CD4-positive, CD25-positive, alpha-beta regulatory T cell (primary cell): ENCODE data around the gene DNAH8. TPM values are rescaled to one million over a fixed set of nuclear protein-coding genes. Genes with fewer than 3 reads are reported as not detected.
A peak's percentile ranks its signal among the peaks of the same experiment; 100 is the strongest.

ENCODE experiments used
- ATAC-seq, 2 donors: fragments of 150-1000 bp; cut with Tn5 transposase; one replicate each; pipeline ENCODE4 v1.10.0; 2021; ENCODE audit warnings: low read depth in 2 of 2, moderate number of reproducible peaks in 2 of 2, moderate library complexity in 1 of 2
- DNase-seq, 3 donors: peaks; one replicate each; pipeline versions ENCODE4 v3.0.0 to v3.0.0-alpha.2; 2012 to 2022; ENCODE audit warnings: mixed read lengths in 1 of 3
- H3K27ac ChIP-seq: one replicate; pipeline ENCODE4 v1.7.0; 2013; ENCODE audit warnings: mild to moderate bottlenecking, low read length; ENCODE audit not compliant: insufficient read depth, poor library complexity, severe bottlenecking
- H3K27me3 ChIP-seq: one replicate; pipeline ENCODE4 v1.7.0; 2013; ENCODE audit warnings: low read length; ENCODE audit not compliant: control insufficient read depth, insufficient read depth
- H3K36me3 ChIP-seq: one replicate; pipeline ENCODE4 v1.7.0; 2013; ENCODE audit warnings: mild to moderate bottlenecking, low read length, moderate library complexity; ENCODE audit not compliant: control insufficient read depth, insufficient read depth
- H3K4me1 ChIP-seq: 2 replicates; pipeline ENCODE4 v1.7.0; 2013; ENCODE audit warnings: mild to moderate bottlenecking, low read length; ENCODE audit not compliant: insufficient read depth, control insufficient read depth, poor library complexity, severe bottlenecking
- H3K4me3 ChIP-seq: one replicate; pipeline ENCODE4 v1.7.0; 2013; ENCODE audit warnings: low read depth, mild to moderate bottlenecking, low read length, moderate library complexity
- H3K9me3 ChIP-seq, 2 experiments: 1 replicate in 1 of 2; 2 replicates in 1 of 2; pipeline ENCODE4 v1.7.0; 2013; ENCODE audit warnings: low read length in 2 of 2, mild to moderate bottlenecking in 1 of 2, moderate library complexity in 1 of 2; ENCODE audit not compliant: control insufficient read depth in 2 of 2
- H3K27ac Mint-ChIP-seq, 3 donors: one replicate each; pipeline ENCODE4 v1.8.0; 2020 to 2022; ENCODE audit warnings: mild to moderate bottlenecking in 3 of 3, mixed read lengths in 3 of 3, moderate library complexity in 2 of 3
- H3K27me3 Mint-ChIP-seq: one replicate; pipeline ENCODE4 v1.8.0; 2022; ENCODE audit warnings: mild to moderate bottlenecking, mixed read lengths
- H3K36me3 Mint-ChIP-seq: one replicate; pipeline ENCODE4 v1.8.0; 2020; ENCODE audit warnings: mixed read lengths
- H3K4me1 Mint-ChIP-seq, 4 donors: one replicate each; pipeline ENCODE4 v1.8.0; 2020 to 2022; ENCODE audit warnings: mixed read lengths in 4 of 4, mild to moderate bottlenecking in 1 of 4
- H3K4me3 Mint-ChIP-seq, 4 donors: one replicate each; pipeline ENCODE4 v1.8.0; 2020 to 2022; ENCODE audit warnings: mild to moderate bottlenecking in 4 of 4, mixed read lengths in 4 of 4, moderate library complexity in 3 of 4
- H3K9me3 Mint-ChIP-seq, 7 donors: one replicate each; pipeline ENCODE4 v1.8.0; 2020 to 2022; ENCODE audit warnings: mixed read lengths in 7 of 7, mild to moderate bottlenecking in 3 of 7, moderate library complexity in 2 of 7
- polyA plus RNA-seq, 4 donors: library from polyadenylated mRNA; unstranded; fragments of 300-500 nt; fragmentation: Illumina TruSeq; gene quantifications; one replicate each; pipeline ENCODE4 v1.2.3, GENCODE V29; 2021
- total RNA-seq: library from RNA; stranded (reverse); gene quantifications from one replicate; pipeline ENCODE4 v1.2.3, GENCODE V29; 2022

The DNAH8 gene
- total and polyA plus RNA-seq, 5 donors from 2014 or later = 0.05 to 1.2 (median 0.57) TPM

GRCh38 chr6:38678178-38678760 lies 36.8 kb upstream of the DNAH8 start:
- H3K4me3 ChIP-seq = no peak overlapping the region
- H3K27ac ChIP-seq = no peak overlapping the region
- ATAC-seq (no peak), DNase-seq (no peak)
- Mint-ChIP-seq H3K27me3 (no peaks in the 10 kb centered on the region), H3K4me1 (peaks cover 0 to 10% (median 6%) of the 10 kb centered on the region in 4 donors), H3K9me3 (no peaks in the 10 kb centered on the region), H3K4me3 (no peak overlapping the region), H3K27ac (peak overlapping the region in 1 of 3 donors; percentile 63), H3K36me3 (peaks cover 44% of the 10 kb centered on the region)
- no peaks in the 10 kb centered on the region for H3K9me3 ChIP-seq
- no peaks in the 10 kb centered on the region for H3K27me3 ChIP-seq
- peaks cover 45% of the 10 kb centered on the region for H3K36me3 ChIP-seq
- no peaks in the 10 kb centered on the region for H3K4me1 ChIP-seq

DNA sequence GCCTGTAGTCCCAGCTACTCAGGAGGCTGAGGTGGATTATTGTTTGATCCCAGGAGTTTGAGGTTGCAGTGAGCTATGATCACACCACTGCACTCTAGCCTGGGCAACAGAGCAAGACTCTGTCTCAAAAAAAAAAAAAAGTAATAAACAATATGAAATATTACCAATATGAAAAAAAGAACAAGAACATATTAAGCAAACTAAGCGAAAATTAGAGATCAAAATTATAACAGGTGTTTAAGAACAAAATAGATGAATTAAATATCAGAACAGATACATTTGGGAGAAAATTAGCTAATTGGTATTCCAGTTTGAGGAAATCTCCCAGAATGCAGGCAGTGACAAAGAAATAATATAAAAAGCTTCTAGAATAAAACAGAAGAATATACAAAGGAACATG lies 35.4 kb upstream of the DNAH8 start:
- no peak for ATAC-seq
- Mint-ChIP-seq H3K27me3 (no peaks in the 10 kb centered on the region), H3K4me1 (peaks cover 0 to 5% (median 0%) of the 10 kb centered on the region in 4 donors), H3K4me3 (no peak overlapping the region), H3K9me3 (no peaks in the 10 kb centered on the region), H3K36me3 (peaks cover 43% of the 10 kb centered on the region), H3K27ac (no peak overlapping the region)
- Histone ChIP-seq H3K36me3 (peaks cover 50% of the 10 kb centered on the region), H3K9me3 (no peaks in the 10 kb centered on the region), H3K4me3 (no peak overlapping the region), H3K27me3 (no peaks in the 10 kb centered on the region), H3K4me1 (no peaks in the 10 kb centered on the region), H3K27ac (no peak overlapping the region)
- no peak for DNase-seq

GRCh38 chr6:38681850-38682249 lies 33.3 kb upstream of the DNAH8 start:
- Mint-ChIP-seq H3K36me3 (peaks cover 24% of the 10 kb centered on the region), H3K4me1 (peaks cover 0 to 9% (median 3%) of the 10 kb centered on the region in 4 donors), H3K27me3 (no peaks in the 10 kb centered on the region), H3K4me3 (no peak overlapping the region), H3K9me3 (no peaks in the 10 kb centered on the region), H3K27ac (no peak overlapping the region)
- Histone ChIP-seq H3K27ac (no peak overlapping the region), H3K9me3 (no peaks in the 10 kb centered on the region), H3K4me1 (no peaks in the 10 kb centered on the region), H3K27me3 (no peaks in the 10 kb centered on the region), H3K4me3 (no peak overlapping the region), H3K36me3 (peaks cover 40% of the 10 kb centered on the region)
- ATAC-seq (no peak), DNase-seq (no peak)

DNA sequence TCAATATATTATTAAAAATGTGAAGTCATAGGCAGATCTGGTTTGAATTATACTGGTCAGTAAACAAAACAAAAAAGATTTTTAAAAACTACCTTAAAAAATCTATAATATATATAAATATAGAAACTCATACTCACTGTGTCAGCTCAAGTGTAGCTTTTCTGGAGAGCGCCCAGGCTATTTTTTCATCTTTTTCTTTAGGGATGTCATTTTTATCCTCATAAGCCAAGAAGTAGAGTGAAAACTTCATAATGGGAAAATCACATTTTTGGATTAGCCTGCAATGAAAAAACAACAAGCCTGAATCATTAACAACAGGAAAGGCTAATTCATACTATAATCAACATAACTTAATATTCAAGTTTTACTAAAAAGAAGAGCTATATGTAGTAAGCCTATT lies 30.9 kb upstream of the DNAH8 start:
- H3K4me1 ChIP-seq = no peaks in the 10 kb centered on the region
- ATAC-seq = no peak
- Mint-ChIP-seq H3K27ac (no peak overlapping the region), H3K4me3 (no peak overlapping the region), H3K4me1 (peaks cover 0 to 23% (median 10%) of the 10 kb centered on the region in 4 donors), H3K9me3 (no peaks in the 10 kb centered on the region), H3K36me3 (peaks cover 17% of the 10 kb centered on the region), H3K27me3 (no peaks in the 10 kb centered on the region)
- H3K27ac ChIP-seq = no peak overlapping the region
- H3K27me3 ChIP-seq = no peaks in the 10 kb centered on the region
- H3K4me3 ChIP-seq = no peak overlapping the region
- peaks cover 36% of the 10 kb centered on the region for H3K36me3 ChIP-seq
- no peak for DNase-seq
- H3K9me3 ChIP-seq = no peaks in the 10 kb centered on the region

- no peak for ATAC-seq
- Mint-ChIP-seq H3K4me3 (no peak overlapping the region), H3K9me3 (no peaks in the 10 kb centered on the region), H3K27me3 (no peaks in the 10 kb centered on the region), H3K36me3 (peaks cover 17% of the 10 kb centered on the region), H3K4me1 (peaks cover 0 to 26% (median 11%) of the 10 kb centered on the region in 4 donors), H3K27ac (peak overlapping the region in 1 of 3 donors; percentile 39)
- Histone ChIP-seq H3K27ac (no peak overlapping the region), H3K27me3 (no peaks in the 10 kb centered on the region), H3K36me3 (peaks cover 36% of the 10 kb centered on the region), H3K4me1 (no peaks in the 10 kb centered on the region), H3K9me3 (no peaks in the 10 kb centered on the region), H3K4me3 (no peak overlapping the region)
- no peak for DNase-seq
Measured at GRCh38 chr6:38684904-38685303, 30.2 kb upstream of the DNAH8 start.

DNA sequence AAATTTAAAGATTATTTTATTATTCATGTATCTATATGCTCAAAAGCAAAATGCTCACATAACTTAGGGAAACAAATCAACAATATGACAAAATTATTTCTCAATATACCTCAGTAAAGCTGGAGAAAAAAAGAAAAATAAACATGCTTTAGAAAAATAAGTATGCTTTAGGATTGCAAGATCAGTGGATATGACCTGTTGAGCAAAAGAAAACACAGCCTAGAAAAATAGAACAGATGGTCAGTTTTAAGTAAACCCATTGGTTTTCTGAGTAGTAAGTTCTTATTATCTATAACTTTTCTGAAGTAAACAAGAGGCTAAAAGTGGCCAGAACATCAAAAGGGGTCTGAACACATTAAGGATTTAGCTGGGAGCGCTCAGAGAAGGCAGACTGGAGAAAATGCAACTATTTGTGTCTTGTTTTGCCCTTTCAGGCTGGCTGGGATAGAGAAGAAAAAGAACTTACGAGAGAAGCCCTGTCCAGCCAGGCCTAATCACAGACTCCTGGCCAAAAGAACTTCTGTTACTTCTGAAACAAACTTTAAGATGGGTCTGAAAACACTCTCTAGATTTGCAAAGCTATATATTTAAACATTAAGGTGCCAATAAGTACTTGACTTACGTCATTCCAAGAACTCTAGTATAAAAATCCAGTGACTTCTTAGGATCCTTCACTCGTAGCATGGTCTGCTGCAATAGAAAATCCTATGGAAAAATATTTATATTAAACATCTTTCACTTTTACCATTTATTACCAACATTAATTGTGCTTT lies 28.7 kb upstream of the DNAH8 start:
- Histone ChIP-seq H3K27me3 (no peaks in the 10 kb centered on the region), H3K4me1 (no peaks in the 10 kb centered on the region), H3K36me3 (peaks cover 31% of the 10 kb centered on the region), H3K27ac (no peak overlapping the region), H3K4me3 (no peak overlapping the region), H3K9me3 (no peaks in the 10 kb centered on the region)
- no peak for ATAC-seq
- H3K9me3 Mint-ChIP-seq = no peaks in the 10 kb centered on the region
- H3K36me3 Mint-ChIP-seq = peaks cover 19% of the 10 kb centered on the region
- H3K27ac Mint-ChIP-seq = peak overlapping the region in 2 of 3 donors; percentile 62 to 81
- DNase-seq = no peak
- H3K4me1 Mint-ChIP-seq = peaks cover 0 to 28% (median 11%) of the 10 kb centered on the region in 4 donors
- H3K4me3 Mint-ChIP-seq = no peak overlapping the region
- H3K27me3 Mint-ChIP-seq = no peaks in the 10 kb centered on the region

DNA sequence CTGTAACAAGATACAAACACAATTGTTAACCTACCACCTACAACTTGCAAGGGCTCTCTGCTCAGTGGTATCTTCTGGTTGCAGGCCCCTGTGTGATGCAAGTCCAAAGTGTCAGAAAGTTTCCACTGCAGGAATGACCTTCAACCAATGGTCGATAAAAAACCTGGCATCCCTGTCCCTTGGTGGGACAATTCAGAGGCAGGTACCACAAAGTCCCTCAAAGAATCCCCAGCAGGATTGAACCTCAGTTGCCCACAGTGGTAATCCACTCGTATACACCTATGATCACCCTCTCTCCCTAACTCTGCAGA lies 28.1 kb upstream of the DNAH8 start:
- H3K4me3 Mint-ChIP-seq = no peak overlapping the region

DNA sequence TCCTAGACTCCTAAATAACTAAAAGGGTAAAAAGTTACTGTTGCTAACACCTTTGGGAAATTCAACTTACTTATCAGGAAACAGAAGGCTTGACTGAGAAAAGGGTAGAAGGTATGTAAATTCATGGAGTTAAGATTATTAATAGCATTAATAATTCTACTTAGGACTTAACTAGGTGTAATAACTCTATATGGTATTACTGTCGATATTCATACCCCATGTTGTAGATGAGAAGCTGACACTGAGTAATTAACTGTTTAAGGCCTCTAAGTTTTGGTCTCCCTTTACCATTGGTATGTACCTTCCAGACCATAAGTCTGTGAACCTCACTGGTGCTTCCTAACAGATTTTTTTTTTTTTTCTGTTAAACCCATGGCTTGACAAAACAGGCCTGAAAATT lies 27.6 kb upstream of the DNAH8 start:
- H3K9me3 Mint-ChIP-seq = no peaks in the 10 kb centered on the region
- no peaks in the 10 kb centered on the region for H3K9me3 ChIP-seq
- peaks cover 20% of the 10 kb centered on the region for H3K36me3 ChIP-seq
- peaks cover 0 to 35% (median 15%) of the 10 kb centered on the region in 4 donors for H3K4me1 Mint-ChIP-seq
- H3K4me1 ChIP-seq = no peaks in the 10 kb centered on the region
- H3K4me3 Mint-ChIP-seq = no peak overlapping the region
- no peaks in the 10 kb centered on the region for H3K27me3 ChIP-seq
- H3K27me3 Mint-ChIP-seq = no peaks in the 10 kb centered on the region
- H3K27ac Mint-ChIP-seq = peak overlapping the region in 2 of 3 donors; percentile 62 to 81
- H3K27ac ChIP-seq = no peak overlapping the region
- no peak for ATAC-seq
- no peak overlapping the region for H3K4me3 ChIP-seq
- peaks cover 13% of the 10 kb centered on the region for H3K36me3 Mint-ChIP-seq
- no peak for DNase-seq

More for the DNA sequence above, 28.1 kb upstream of the DNAH8 start:
- ATAC-seq = no peak
- Mint-ChIP-seq H3K36me3 (peaks cover 14% of the 10 kb centered on the region), H3K27me3 (no peaks in the 10 kb centered on the region), H3K9me3 (no peaks in the 10 kb centered on the region), H3K27ac (peak overlapping the region in 2 of 3 donors; percentile 62 to 81), H3K4me1 (peaks cover 0 to 33% (median 13%) of the 10 kb centered on the region in 4 donors)
- H3K4me3 ChIP-seq = no peak overlapping the region
- H3K9me3 ChIP-seq = no peaks in the 10 kb centered on the region
- no peaks in the 10 kb centered on the region for H3K27me3 ChIP-seq
- no peak overlapping the region for H3K27ac ChIP-seq
- peaks cover 26% of the 10 kb centered on the region for H3K36me3 ChIP-seq
- no peaks in the 10 kb centered on the region for H3K4me1 ChIP-seq
- no peak for DNase-seq
